Activated CD8-positive, alpha-beta T cell treated with anti-CD3 and anti-CD28 coated beads for 36 hours (primary cell): ENCODE results near the gene SBK2. TPM values are rescaled to one million over a fixed set of nuclear protein-coding genes. Genes with fewer than 3 reads are reported as not detected.
"Not testable (repeated sequence)": the region's sequence is repeated elsewhere in the genome, so short reads cannot be mapped to it uniquely, and the experiment has no call there.

ENCODE experiments used
- ATAC-seq: fragments of 200-7000 bp; cut with Tn5 transposase; one replicate; pipeline ENCODE4 v1.10.0; 2021; ENCODE audit warnings: mild to moderate bottlenecking, moderate library complexity
- CTCF ChIA-PET: fragments of 350-600 bp; sonication (Branson Sonifier 250); formaldehyde crosslinking; loops from one replicate; lab custom pipeline; 2021; ENCODE audit warnings: antibody characterized with exemption; lab: Charles Lee
- POLR2A ChIA-PET: fragments of 350-600 bp; sonication (Branson Sonifier 250); formaldehyde crosslinking; loops from one replicate; lab custom pipeline; 2021; ENCODE audit warnings: antibody characterized with exemption; lab: Charles Lee
- DNase-seq: peaks from one replicate; pipeline ENCODE4 v3.0.0-alpha.2; 2020
- H3K27ac Mint-ChIP-seq: one replicate; pipeline ENCODE4 v1.8.0; 2021; ENCODE audit warnings: mild to moderate bottlenecking, mixed read lengths
- H3K27me3 Mint-ChIP-seq: one replicate; pipeline ENCODE4 v1.8.0; 2021; ENCODE audit warnings: mixed read lengths
- H3K36me3 Mint-ChIP-seq: one replicate; pipeline ENCODE4 v1.8.0; 2021; ENCODE audit warnings: low read depth, mixed read lengths
- H3K4me1 Mint-ChIP-seq: one replicate; pipeline ENCODE4 v1.8.0; 2021; ENCODE audit warnings: low read depth, mixed read lengths
- H3K4me3 Mint-ChIP-seq: one replicate; pipeline ENCODE4 v1.8.0; 2021; ENCODE audit warnings: mild to moderate bottlenecking, moderate library complexity, mixed read lengths
- H3K9me3 Mint-ChIP-seq: one replicate; pipeline ENCODE4 v1.8.0; 2021; ENCODE audit warnings: mixed read lengths
- CTCF ChIP-seq: fragments of 200-600 bp; IDR thresholded peaks from one replicate; pipeline ENCODE4 v1.8.0; 2022; ENCODE audit warnings: antibody characterized with exemption, mild to moderate bottlenecking
- intact Hi-C: fragments of 100-400 bp; cut with micrococcal nuclease; formaldehyde crosslinking; loops from one replicate; pipeline ENCODE4 v1.10.0; 2022
- total RNA-seq, 2 experiments: library from RNA; stranded (reverse); gene quantifications; one replicate each; pipeline ENCODE4 v1.2.3, GENCODE V29; 2021

The SBK2 gene
- total RNA-seq, 2 experiments from 2014 or later: not detected

DNA sequence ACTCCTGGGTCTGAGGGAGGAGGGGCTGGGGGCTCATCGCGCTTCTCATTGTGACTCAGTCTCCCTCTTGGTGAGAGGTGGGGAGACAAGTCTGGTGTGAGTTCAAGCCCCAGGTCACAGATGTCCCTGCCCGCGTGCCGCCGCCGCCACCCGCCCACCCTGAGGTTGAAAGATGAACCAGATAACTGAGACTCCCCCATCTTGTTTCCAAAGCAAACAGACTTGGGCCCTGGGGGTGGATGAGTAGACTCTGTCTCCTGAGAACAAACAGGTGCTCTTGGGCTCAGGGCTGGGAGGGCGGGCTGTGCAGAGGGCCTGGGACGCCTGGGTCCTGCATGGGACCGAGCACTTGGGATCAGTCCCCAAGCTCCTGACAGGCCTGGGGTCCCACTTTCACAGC, 567 bp downstream of the SBK2 start:
- DNase-seq: no peak
- TF ChIP-seq CTCF: no peak
- no peaks in the 10 kb centered on the region for H3K36me3 Mint-ChIP-seq
- ChIA-PET CTCF (no interaction called here), POLR2A (no interaction called here)
- no peaks in the 10 kb centered on the region for H3K27me3 Mint-ChIP-seq
- no peaks in the 10 kb centered on the region for H3K9me3 Mint-ChIP-seq
- no peak overlapping the region for H3K4me3 Mint-ChIP-seq
- ATAC-seq: no peak
- H3K27ac Mint-ChIP-seq: no peak overlapping the region
- intact Hi-C loops: no loop called here
- H3K4me1 Mint-ChIP-seq: no peaks in the 10 kb centered on the region

GRCh38 chr19:55535965-55536350, 975 bp downstream of the SBK2 start:
- no peaks in the 10 kb centered on the region for H3K27me3 Mint-ChIP-seq
- ATAC-seq (no peak), DNase-seq (no peak)
- no peak overlapping the region for H3K27ac Mint-ChIP-seq
- H3K4me3 Mint-ChIP-seq: no peak overlapping the region
- H3K36me3 Mint-ChIP-seq: no peaks in the 10 kb centered on the region
- POLR2A ChIA-PET: no interaction called here
- intact Hi-C loops: no loop called here
- H3K9me3 Mint-ChIP-seq: no peaks in the 10 kb centered on the region
- CTCF ChIA-PET: interaction anchor here (0.8 kb wide), 1 partner anchor 13 kb away, joined by 3 read pairs; no protein-coding TSS in a partner anchor
- no peaks in the 10 kb centered on the region for H3K4me1 Mint-ChIP-seq
- TF ChIP-seq CTCF: no peak

- no peaks in the 10 kb centered on the region for H3K9me3 Mint-ChIP-seq
- no peaks in the 10 kb centered on the region for H3K27me3 Mint-ChIP-seq
- no peak for TF ChIP-seq CTCF
- H3K36me3 Mint-ChIP-seq: no peaks in the 10 kb centered on the region
- H3K27ac Mint-ChIP-seq: no peak overlapping the region
- POLR2A ChIA-PET: no interaction called here
- H3K4me1 Mint-ChIP-seq: no peaks in the 10 kb centered on the region
- CTCF ChIA-PET: interaction anchor here (0.8 kb wide), 1 partner anchor 13 kb away, joined by 3 read pairs; no protein-coding TSS in a partner anchor
- intact Hi-C loops: no loop called here
- DNase-seq (no peak), ATAC-seq (no peak)
- no peak overlapping the region for H3K4me3 Mint-ChIP-seq
Measured at GRCh38 chr19:55535173-55535964, 1.6 kb downstream of the SBK2 start.

DNA sequence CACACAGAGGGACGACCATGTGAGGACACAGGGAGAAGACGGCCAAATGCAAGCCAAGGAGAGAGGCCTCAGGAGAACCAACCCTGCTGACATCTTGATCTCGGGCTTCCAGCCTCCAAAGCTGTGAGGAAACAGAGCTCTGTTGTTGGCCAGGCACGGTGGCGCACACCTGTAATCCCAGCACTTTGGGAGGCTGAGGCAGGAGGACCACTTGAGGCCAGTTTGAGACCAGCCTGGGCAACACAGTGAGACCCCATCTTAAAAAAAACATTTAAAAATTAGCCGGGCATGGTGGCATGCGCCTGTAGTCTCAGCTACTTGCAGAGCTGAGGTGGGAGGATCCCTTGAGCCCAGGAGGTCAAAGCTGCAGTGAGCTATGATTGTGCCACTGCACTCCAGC, 2.7 kb downstream of the SBK2 start:
- H3K27ac Mint-ChIP-seq, POLR2A ChIA-PET: not testable (repeated sequence)

GRCh38 chr19:55530996-55531395, 5.9 kb downstream of the SBK2 start:
- ChIA-PET POLR2A (interaction anchor here (0.9 kb wide), 1 partner anchor 18 kb away, joined by 3 read pairs; no protein-coding TSS in a partner anchor), CTCF (no interaction called here)
- intact Hi-C loops: no loop called here
- ATAC-seq (no peak), DNase-seq (no peak)
- no peak for TF ChIP-seq CTCF
- no peaks in the 10 kb centered on the region for H3K27me3 Mint-ChIP-seq
- H3K4me1 Mint-ChIP-seq: no peaks in the 10 kb centered on the region
- no peak overlapping the region for H3K27ac Mint-ChIP-seq
- H3K36me3 Mint-ChIP-seq: no peaks in the 10 kb centered on the region
- no peak overlapping the region for H3K4me3 Mint-ChIP-seq
- no peaks in the 10 kb centered on the region for H3K9me3 Mint-ChIP-seq

More for the DNA sequence above, 2.7 kb downstream of the SBK2 start:
- H3K4me1 Mint-ChIP-seq, DNase-seq, H3K9me3 Mint-ChIP-seq, ATAC-seq, CTCF ChIA-PET, H3K27me3 Mint-ChIP-seq, intact Hi-C loops, H3K36me3 Mint-ChIP-seq, H3K4me3 Mint-ChIP-seq: not testable (repeated sequence)
